Adrenal gland (tissue), 5 donors: ENCODE results near the gene PTPRE.

Experiments used
- CTCF ChIP-seq, 6 experiments: fragments of 450-650 bp in 4 of 6; fragments of 200-600 bp in 2 of 6; sonication (generic) in 1 of 6; IDR thresholded peaks; 1 replicate in 5 of 6; 2 replicates in 1 of 6; pipeline versions ENCODE4 v1.5.1 to v1.8.0; 2016 to 2021; ENCODE audit warnings: antibody characterized with exemption in 6 of 6, mild to moderate bottlenecking in 2 of 6, moderate library complexity in 1 of 6
- POLR2A ChIP-seq, 2 donors: fragments of 450-650 bp; IDR thresholded peaks; one replicate each; pipeline ENCODE4 v1.6.1; 2017; ENCODE audit warnings: antibody characterized with exemption in 2 of 2, mild to moderate bottlenecking in 2 of 2, moderate library complexity in 1 of 2
- donor health status: DM: no; HTN: no; CAD: no.

GRCh38 chr10:127949831-127950230 lies 42.9 kb downstream of the PTPRE start:
- TF ChIP-seq POLR2A (IDR thresholded peaks at IDR 0.05) (no peak), CTCF (IDR thresholded peaks at IDR 0.05) (no peak)
